ENCODE data around the gene IGF2.

IGF2 gene

DNA sequence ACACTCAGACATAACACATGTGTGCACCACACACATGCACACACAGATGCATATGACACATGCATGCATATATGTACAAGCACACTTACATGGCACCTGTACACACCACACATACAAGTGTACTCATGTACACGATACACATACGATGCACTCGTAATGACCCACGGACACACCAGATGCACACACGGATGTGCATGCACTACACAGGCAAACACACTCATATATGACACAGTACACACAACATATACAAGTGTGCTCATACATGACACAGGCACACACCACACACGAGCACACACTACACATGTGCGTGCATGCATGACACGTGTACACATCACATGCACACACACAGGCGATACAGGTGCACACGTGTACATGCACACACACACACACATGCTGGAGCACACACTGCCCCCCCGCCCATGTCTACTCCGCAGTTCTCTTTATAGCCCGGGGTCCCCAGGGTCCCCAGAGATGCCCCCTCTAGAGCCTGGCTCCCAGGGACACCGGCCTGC is 37.3 kb upstream of the IGF2 start:
- H3K27ac ChIP-seq (ENCODE audit: extremely low read depth, low read depth, low read length): no peak overlapping the region
- TF ChIP-seq ZNF571 (tag by site-specific recombination; IDR thresholded peaks at IDR 0.05) (no peak), EGR2 (tag by site-specific recombination; IDR thresholded peaks at IDR 0.05; ENCODE audit: low read depth) (no peak)
- TF ChIP-seq, protein P1, sequence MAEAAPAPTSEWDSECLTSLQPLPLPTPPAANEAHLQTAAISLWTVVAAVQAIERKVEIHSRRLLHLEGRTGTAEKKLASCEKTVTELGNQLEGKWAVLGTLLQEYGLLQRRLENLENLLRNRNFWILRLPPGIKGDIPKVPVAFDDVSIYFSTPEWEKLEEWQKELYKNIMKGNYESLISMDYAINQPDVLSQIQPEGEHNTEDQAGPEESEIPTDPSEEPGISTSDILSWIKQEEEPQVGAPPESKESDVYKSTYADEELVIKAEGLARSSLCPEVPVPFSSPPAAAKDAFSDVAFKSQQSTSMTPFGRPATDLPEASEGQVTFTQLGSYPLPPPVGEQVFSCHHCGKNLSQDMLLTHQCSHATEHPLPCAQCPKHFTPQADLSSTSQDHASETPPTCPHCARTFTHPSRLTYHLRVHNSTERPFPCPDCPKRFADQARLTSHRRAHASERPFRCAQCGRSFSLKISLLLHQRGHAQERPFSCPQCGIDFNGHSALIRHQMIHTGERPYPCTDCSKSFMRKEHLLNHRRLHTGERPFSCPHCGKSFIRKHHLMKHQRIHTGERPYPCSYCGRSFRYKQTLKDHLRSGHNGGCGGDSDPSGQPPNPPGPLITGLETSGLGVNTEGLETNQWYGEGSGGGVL (tag by site-specific recombination; IDR thresholded peaks at IDR 0.05): no peak
- ChIA-PET CTCF (no interaction called here), POLR2A (no interaction called here)
- H3K36me3 ChIP-seq (ENCODE audit: control insufficient read depth in 2 of 2, insufficient read depth in 1 of 2, low read length in 2 of 2): no peaks in the 10 kb centered on the region
- no peaks in the 10 kb centered on the region for H3K4me1 ChIP-seq (ENCODE audit: control insufficient read depth, insufficient read depth, low read length)
- H3K4me3 ChIP-seq (ENCODE audit: low read depth, low read length): no peak overlapping the region
- no peaks in the 10 kb centered on the region for H3K9me3 ChIP-seq (ENCODE audit: control insufficient read depth, insufficient read depth, low read depth, low read length)

DNA sequence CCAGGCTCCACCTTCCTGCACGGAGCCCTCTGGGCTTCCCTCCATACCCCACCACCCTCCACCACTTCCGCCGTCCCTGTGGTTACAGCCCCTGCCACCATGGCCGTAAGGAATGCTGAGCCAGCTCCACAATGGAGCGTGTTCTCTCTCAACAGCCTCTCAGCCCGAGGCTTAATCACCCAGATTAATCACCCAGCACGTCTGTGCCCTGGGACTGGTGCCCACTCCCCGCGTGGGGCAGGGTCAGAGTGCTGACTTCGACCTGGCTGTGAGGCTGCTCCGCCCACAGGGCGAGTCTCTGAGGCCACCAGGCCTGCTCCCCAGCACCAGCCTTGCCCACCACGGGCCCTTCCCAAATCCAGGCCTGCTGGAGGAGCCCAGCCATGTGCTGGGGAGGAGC is 36.5 kb upstream of the IGF2 start:
- H3K27ac ChIP-seq (ENCODE audit: extremely low read depth, low read depth, low read length): no peak overlapping the region
- H3K4me3 ChIP-seq (ENCODE audit: low read depth, low read length): no peak overlapping the region
- ChIA-PET CTCF (no interaction called here), POLR2A (no interaction called here)
- H3K36me3 ChIP-seq (ENCODE audit: control insufficient read depth in 2 of 2, insufficient read depth in 1 of 2, low read length in 2 of 2): no peaks in the 10 kb centered on the region
- H3K4me1 ChIP-seq (ENCODE audit: control insufficient read depth, insufficient read depth, low read length): no peaks in the 10 kb centered on the region
- no peaks in the 10 kb centered on the region for H3K9me3 ChIP-seq (ENCODE audit: control insufficient read depth, insufficient read depth, low read depth, low read length)
- TF ChIP-seq KLF10 (tag by site-specific recombination; IDR thresholded peaks at IDR 0.05) (no peak), ZEB2 (tag by site-specific recombination; IDR thresholded peaks at IDR 0.05) (no peak), KLF7 (tag by site-specific recombination; IDR thresholded peaks at IDR 0.05; ENCODE audit: borderline replicate concordance) (no peak), ZNF391 (tag by site-specific recombination; IDR thresholded peaks at IDR 0.05; ENCODE audit: borderline replicate concordance, low read depth) (no peak), ZBTB7A (tag by site-specific recombination; IDR thresholded peaks at IDR 0.05; ENCODE audit: low read depth) (no peak), FEZF1 (tag by site-specific recombination; IDR thresholded peaks at IDR 0.05) (no peak), ZNF112 (tag by site-specific recombination; IDR thresholded peaks at IDR 0.05) (no peak), SETDB1 (IDR thresholded peaks at IDR 0.05; ENCODE audit: insufficient read length, low read length) (no peak), ZNF416 (tag by site-specific recombination; IDR thresholded peaks at IDR 0.05) (no peak)
- TF ChIP-seq, protein P2, sequence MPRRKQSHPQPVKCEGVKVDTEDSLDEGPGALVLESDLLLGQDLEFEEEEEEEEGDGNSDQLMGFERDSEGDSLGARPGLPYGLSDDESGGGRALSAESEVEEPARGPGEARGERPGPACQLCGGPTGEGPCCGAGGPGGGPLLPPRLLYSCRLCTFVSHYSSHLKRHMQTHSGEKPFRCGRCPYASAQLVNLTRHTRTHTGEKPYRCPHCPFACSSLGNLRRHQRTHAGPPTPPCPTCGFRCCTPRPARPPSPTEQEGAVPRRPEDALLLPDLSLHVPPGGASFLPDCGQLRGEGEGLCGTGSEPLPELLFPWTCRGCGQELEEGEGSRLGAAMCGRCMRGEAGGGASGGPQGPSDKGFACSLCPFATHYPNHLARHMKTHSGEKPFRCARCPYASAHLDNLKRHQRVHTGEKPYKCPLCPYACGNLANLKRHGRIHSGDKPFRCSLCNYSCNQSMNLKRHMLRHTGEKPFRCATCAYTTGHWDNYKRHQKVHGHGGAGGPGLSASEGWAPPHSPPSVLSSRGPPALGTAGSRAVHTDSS (tag by site-specific recombination; IDR thresholded peaks at IDR 0.05): no peak

DNA sequence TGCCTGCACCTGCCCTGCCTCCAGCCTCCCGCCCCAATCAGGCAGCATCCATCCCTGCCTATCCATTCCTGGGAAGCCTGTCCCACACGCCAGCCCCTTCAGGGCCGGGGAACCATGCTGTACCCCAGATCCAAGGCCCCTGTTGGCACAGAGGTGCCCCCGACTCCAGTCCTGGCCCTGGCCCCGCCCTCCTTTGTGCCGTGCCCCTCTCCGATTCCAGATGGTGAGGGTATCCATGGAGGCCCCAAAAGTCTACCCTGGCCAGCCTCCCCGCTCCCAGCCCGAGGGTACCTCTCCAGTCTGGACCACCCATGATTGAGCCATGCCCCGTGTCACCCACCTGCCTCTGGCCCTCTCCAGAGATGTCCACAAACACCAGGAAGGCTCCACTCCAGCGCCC is 35.2 kb upstream of the IGF2 start:
- no peaks in the 10 kb centered on the region for H3K4me1 ChIP-seq (ENCODE audit: control insufficient read depth, insufficient read depth, low read length)
- no peaks in the 10 kb centered on the region for H3K36me3 ChIP-seq (ENCODE audit: control insufficient read depth in 2 of 2, insufficient read depth in 1 of 2, low read length in 2 of 2)
- no peaks in the 10 kb centered on the region for H3K9me3 ChIP-seq (ENCODE audit: control insufficient read depth, insufficient read depth, low read depth, low read length)
- TF ChIP-seq ZNF433 (tag by site-specific recombination; IDR thresholded peaks at IDR 0.05; ENCODE audit: low read depth): no peak
- TF ChIP-seq ZNF549 (tag by site-specific recombination; IDR thresholded peaks at IDR 0.05): no peak
- no peak for TF ChIP-seq ZNF324 (tag by site-specific recombination; IDR thresholded peaks at IDR 0.05)
- no peak overlapping the region for H3K4me3 ChIP-seq (ENCODE audit: low read depth, low read length)
- H3K27ac ChIP-seq (ENCODE audit: extremely low read depth, low read depth, low read length): no peak overlapping the region
- ChIA-PET CTCF (interaction anchor here (0.6 to 1.1 kb wide), 3 partner anchors 12 to 130 kb away, joined by 3 to 4 read pairs (median 4); no protein-coding TSS in a partner anchor), POLR2A (no interaction called here)

DNA sequence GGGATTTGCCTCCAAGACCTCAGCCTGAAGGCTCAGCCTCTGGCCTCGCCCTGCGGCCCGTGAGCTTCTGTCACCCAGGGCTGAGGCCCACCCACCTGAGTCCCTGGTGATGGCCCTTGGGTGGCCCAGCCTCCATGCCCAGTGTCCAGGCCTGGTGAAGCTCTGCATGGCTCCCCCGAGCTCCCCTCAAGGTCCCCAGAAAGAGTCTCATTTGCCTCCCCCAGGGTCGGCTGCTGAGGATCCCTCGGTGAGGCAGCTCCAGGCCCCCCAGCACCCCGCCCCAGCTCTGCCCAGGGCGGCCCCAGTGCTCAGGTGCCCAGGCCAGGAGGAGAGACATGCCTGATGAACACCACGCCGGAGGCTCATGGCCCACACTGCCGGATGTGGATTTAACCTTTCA is 34.6 kb upstream of the IGF2 start:
- CTCF ChIA-PET: interaction anchor here (0.6 to 1.1 kb wide), 7 partner anchors 13 to 280 kb away, joined by 3 to 4 read pairs (median 3); no protein-coding TSS in a partner anchor

More for the DNA sequence above, 34.6 kb upstream of the IGF2 start:
- Histone ChIP-seq H3K4me3 (ENCODE audit: low read depth, low read length) (no peak overlapping the region), H3K27ac (ENCODE audit: extremely low read depth, low read depth, low read length) (no peak overlapping the region), H3K9me3 (ENCODE audit: control insufficient read depth, insufficient read depth, low read depth, low read length) (no peaks in the 10 kb centered on the region), H3K4me1 (ENCODE audit: control insufficient read depth, insufficient read depth, low read length) (no peaks in the 10 kb centered on the region), H3K36me3 (ENCODE audit: control insufficient read depth in 2 of 2, insufficient read depth in 1 of 2, low read length in 2 of 2) (no peaks in the 10 kb centered on the region)
- POLR2A ChIA-PET: no interaction called here
- no peak for TF ChIP-seq ZBTB17 (tag by site-specific recombination; IDR thresholded peaks at IDR 0.05)

All from HEK293 (cell line).